ENCODE results near the gene CEMIP2.
A peak's percentile ranks its signal among the peaks of the same experiment; 100 is the strongest.

CEMIP2 gene

GRCh38 chr9:71772726-71773125, 4.4 kb upstream of the CEMIP2 start:
- DNase-seq: no peak

- DNase-seq: no peak
These were observed 1.9 kb upstream of the CEMIP2 start for GRCh38 chr9:71770170-71770569.

GRCh38 chr9:71769175-71770161, 1.2 kb upstream of the CEMIP2 start:
- peak; percentile 21 for DNase-seq

GRCh38 chr9:71767776-71768321, 464 bp downstream of the CEMIP2 start:
- DNase-seq: no peak

GRCh38 chr9:71767163-71767775, 1.0 kb downstream of the CEMIP2 start:
- no peak for DNase-seq

GRCh38 chr9:71766663-71767062, 1.6 kb downstream of the CEMIP2 start:
- DNase-seq: no peak

GRCh38 chr9:71765693-71766092, 2.6 kb downstream of the CEMIP2 start:
- DNase-seq: no peak

- DNase-seq: no peak
These were observed 3.4 kb downstream of the CEMIP2 start for GRCh38 chr9:71764891-71765290.

- DNase-seq: no peak
These were observed 3.9 kb downstream of the CEMIP2 start for GRCh38 chr9:71764463-71764862.

GRCh38 chr9:71763832-71764231, 4.5 kb downstream of the CEMIP2 start:
- no peak for DNase-seq

GRCh38 chr9:71762900-71763653, 5.2 kb downstream of the CEMIP2 start:
- no peak for DNase-seq

GRCh38 chr9:71761938-71762353, 6.4 kb downstream of the CEMIP2 start:
- DNase-seq: no peak

- no peak for DNase-seq
These were observed 7.4 kb downstream of the CEMIP2 start for GRCh38 chr9:71760901-71761300.

GRCh38 chr9:71758785-71759184, 9.5 kb downstream of the CEMIP2 start:
- DNase-seq: no peak

GRCh38 chr9:71758277-71758676, 10.0 kb downstream of the CEMIP2 start:
- no peak for DNase-seq

GRCh38 chr9:71756753-71757152, 11.6 kb downstream of the CEMIP2 start:
- DNase-seq: no peak

- DNase-seq: no peak
These were observed 12.4 kb downstream of the CEMIP2 start for GRCh38 chr9:71755869-71756268.

- no peak for DNase-seq
These were observed 13.1 kb downstream of the CEMIP2 start for GRCh38 chr9:71755230-71755629.

GRCh38 chr9:71754151-71754550, 14.2 kb downstream of the CEMIP2 start:
- no peak for DNase-seq

GRCh38 chr9:71752928-71753327, 15.4 kb downstream of the CEMIP2 start:
- DNase-seq: no peak

- no peak for DNase-seq
These were observed 16.0 kb downstream of the CEMIP2 start for GRCh38 chr9:71752352-71752751.

- no peak for DNase-seq
These were observed 20.0 kb downstream of the CEMIP2 start for GRCh38 chr9:71748280-71748743.

GRCh38 chr9:71747576-71747975, 20.7 kb downstream of the CEMIP2 start:
- DNase-seq: no peak

All from NCI-H1694 treated with DMSO at 0.1 percent for 48 hours (cell line).